ENCODE measurements around the gene RPL12. TPM values are rescaled to one million over a fixed set of nuclear protein-coding genes. Genes with fewer than 3 reads are reported as not detected.

Gene RPL12
- total and polyA plus RNA-seq, 2 donors (not counting 1 experiment from before 2014, with no cell fraction given) = 1,334 to 3,459 TPM

GRCh38 chr9:127474592-127474991 is 23.4 kb upstream of the RPL12 start:
- Histone ChIP-seq H3K9ac (ENCODE audit: low read length) (no peak overlapping the region), H3K4me1 (ENCODE audit: control insufficient read depth in 2 of 2, insufficient read depth in 2 of 2, low read length in 2 of 2) (no peaks in the 10 kb centered on the region), H3K9me3 (ENCODE audit: control extremely low read depth in 1 of 3, control insufficient read depth in 2 of 3, insufficient read depth in 1 of 3, low read length in 2 of 3) (no peaks in the 10 kb centered on the region), H3K4me2 (replicated peaks; ENCODE audit: low read depth, low read length, poor library complexity, severe bottlenecking) (no peak overlapping the region), H3K4me3 (ENCODE audit: control extremely low read depth in 1 of 5, extremely low read depth in 1 of 5, insufficient read depth in 1 of 5, low read depth in 2 of 5, low read length in 4 of 5) (no peak overlapping the region), H3K27me3 (replicated peaks in 1 of 4; ENCODE audit: control extremely low read depth in 1 of 4, control insufficient read depth in 3 of 4, insufficient read depth in 4 of 4, low read length in 3 of 4) (no peaks in the 10 kb centered on the region), H2AFZ (ENCODE audit: insufficient read depth, low read depth, low read length, poor library complexity, severe bottlenecking) (no peak overlapping the region), H4K20me1 (ENCODE audit: control insufficient read depth, insufficient read depth, low read length, poor library complexity, severe bottlenecking) (no peaks in the 10 kb centered on the region), H3K36me3 (replicated peaks in 1 of 2; ENCODE audit: control extremely low read depth in 1 of 2, control insufficient read depth in 1 of 2, extremely low read depth in 1 of 2, insufficient read depth in 2 of 2, low read length in 1 of 2) (peaks cover 0 to 32% of the 10 kb centered on the region in 2 experiments), H3K27ac (ENCODE audit: low read length in 2 of 2) (no peak overlapping the region), H3K79me2 (ENCODE audit: control insufficient read depth, insufficient read depth, low read length) (no peaks in the 10 kb centered on the region)
- Mint-ChIP-seq H3K4me3 (no peak overlapping the region), H3K9me3 (ENCODE audit: insufficient read depth) (no peaks in the 10 kb centered on the region), H3K27me3 (no peaks in the 10 kb centered on the region), H3K4me1 (no peaks in the 10 kb centered on the region), H3K27ac (no peak overlapping the region)
- 90% methylated on average over 2 of the region's 5 CpGs for WGBS (ENCODE audit: insufficient coverage)
- DNase-seq (peak; percentile 2), ATAC-seq (ENCODE audit: low read depth) (no peak)
- POLR2A ChIA-PET = no interaction called here
- CTCF ChIA-PET = no interaction called here
- TF ChIP-seq CTCF (IDR thresholded peaks at IDR 0.05) = no peak
- TF ChIP-seq EZH2 (IDR thresholded peaks at IDR 0.05; ENCODE audit: borderline replicate concordance, insufficient read depth, low read depth, low read length, poor library complexity, severe bottlenecking) = no peak
- intact Hi-C loops (cut with micrococcal nuclease) = no loop called here

- CTCF ChIA-PET = no interaction called here
- no peaks in the 10 kb centered on the region for H3K4me1 ChIP-seq (ENCODE audit: control insufficient read depth in 2 of 2, insufficient read depth in 2 of 2, low read length in 2 of 2)
- intact Hi-C loops (cut with micrococcal nuclease) = no loop called here
- 94% methylated on average over 2 of the region's 4 CpGs for WGBS (ENCODE audit: insufficient coverage)
- no peak overlapping the region for H3K4me2 ChIP-seq (replicated peaks; ENCODE audit: low read depth, low read length, poor library complexity, severe bottlenecking)
- Mint-ChIP-seq H3K4me1 (no peaks in the 10 kb centered on the region), H3K4me3 (no peak overlapping the region), H3K27me3 (no peaks in the 10 kb centered on the region), H3K9me3 (ENCODE audit: insufficient read depth) (no peaks in the 10 kb centered on the region), H3K27ac (no peak overlapping the region)
- no peak overlapping the region for H2AFZ ChIP-seq (ENCODE audit: insufficient read depth, low read depth, low read length, poor library complexity, severe bottlenecking)
- H3K9ac ChIP-seq (ENCODE audit: low read length) = no peak overlapping the region
- no peaks in the 10 kb centered on the region for H3K9me3 ChIP-seq (ENCODE audit: control extremely low read depth in 1 of 3, control insufficient read depth in 2 of 3, insufficient read depth in 1 of 3, low read length in 2 of 3)
- H4K20me1 ChIP-seq (ENCODE audit: control insufficient read depth, insufficient read depth, low read length, poor library complexity, severe bottlenecking) = no peaks in the 10 kb centered on the region
- no peak overlapping the region for H3K4me3 ChIP-seq (ENCODE audit: control extremely low read depth in 1 of 5, extremely low read depth in 1 of 5, insufficient read depth in 1 of 5, low read depth in 2 of 5, low read length in 4 of 5)
- TF ChIP-seq EZH2 (IDR thresholded peaks at IDR 0.05; ENCODE audit: borderline replicate concordance, insufficient read depth, low read depth, low read length, poor library complexity, severe bottlenecking) (no peak), CTCF (IDR thresholded peaks at IDR 0.05) (no peak)
- POLR2A ChIA-PET = no interaction called here
- H3K36me3 ChIP-seq (replicated peaks in 1 of 2; ENCODE audit: control extremely low read depth in 1 of 2, control insufficient read depth in 1 of 2, extremely low read depth in 1 of 2, insufficient read depth in 2 of 2, low read length in 1 of 2) = peaks cover 0 to 27% of the 10 kb centered on the region in 2 experiments
- no peak for DNase-seq
- no peak for ATAC-seq (ENCODE audit: low read depth)
- H3K27me3 ChIP-seq (replicated peaks in 1 of 4; ENCODE audit: control extremely low read depth in 1 of 4, control insufficient read depth in 3 of 4, insufficient read depth in 4 of 4, low read length in 3 of 4) = no peaks in the 10 kb centered on the region
- H3K79me2 ChIP-seq (ENCODE audit: control insufficient read depth, insufficient read depth, low read length) = no peaks in the 10 kb centered on the region
- no peak overlapping the region for H3K27ac ChIP-seq (ENCODE audit: low read length in 2 of 2)
Observed at GRCh38 chr9:127473932-127474331, 22.7 kb upstream of the RPL12 start.
